ENCODE data around the gene LRRC15.

DNA sequence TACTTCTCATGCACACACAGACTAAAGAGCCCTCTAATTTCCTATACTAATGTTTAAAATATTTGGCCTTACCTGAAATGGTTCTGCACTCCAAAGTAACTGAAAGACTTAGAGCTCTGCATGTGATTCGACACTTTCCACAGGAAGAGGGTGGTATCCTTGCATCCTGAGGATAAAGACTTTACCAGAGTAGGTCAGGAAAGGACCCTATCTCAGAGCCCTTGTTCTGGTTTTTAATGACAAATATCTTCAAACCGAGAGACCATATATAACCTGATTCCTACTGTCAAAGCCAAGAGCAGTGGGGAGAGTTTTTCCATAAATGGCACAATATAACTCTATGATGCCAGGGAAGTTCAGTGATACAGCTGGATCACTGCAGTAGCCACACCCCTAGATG lies 29.6 kb upstream of the LRRC15 start, which contains the start of gene GP5:
- TF ChIP-seq CTCF (conservative IDR thresholded peaks at IDR 0.05; ENCODE audit: low read length) (no peak), EZH2phosphoT487 (IDR thresholded peaks at IDR 0.05; ENCODE audit: borderline replicate concordance, low read depth, low read length) (no peak)
